ENCODE results near the gene VAT1L. TPM values are rescaled to one million over a fixed set of nuclear protein-coding genes. Genes with fewer than 3 reads are reported as not detected.

VAT1L gene
- total RNA-seq, 1 donor: 0.10 TPM

- Histone ChIP-seq H3K27me3 (ENCODE audit: insufficient read depth, low read length) (no peaks in the 10 kb centered on the region), H3K9me3 (ENCODE audit: low read depth, low read length) (no peaks in the 10 kb centered on the region), H3K4me1 (ENCODE audit: insufficient read depth, low read length) (no peaks in the 10 kb centered on the region), H3K4me3 (ENCODE audit: low read length) (no peak overlapping the region)
Measured at GRCh38 chr16:77767211-77767610, 21.2 kb upstream of the VAT1L start.

DNA sequence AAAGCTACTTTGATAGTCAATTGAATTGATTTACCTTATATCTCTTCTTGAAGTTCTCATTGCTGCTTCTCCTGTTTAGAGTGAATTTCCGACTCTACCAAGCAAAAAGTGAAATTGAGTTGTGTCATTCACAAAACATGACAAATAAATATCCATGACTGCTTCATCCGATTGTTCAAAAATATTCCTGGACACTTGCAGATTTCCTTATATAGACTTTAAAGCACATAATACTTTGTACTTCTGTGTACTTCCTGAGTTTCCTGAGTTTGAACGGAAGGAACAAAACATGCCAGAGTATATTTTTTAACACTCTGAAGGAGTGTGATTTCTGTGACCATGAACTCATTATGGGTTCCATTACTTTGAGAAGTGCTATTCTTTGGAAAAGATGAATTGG lies 20.5 kb upstream of the VAT1L start:
- Histone ChIP-seq H3K27me3 (ENCODE audit: insufficient read depth, low read length) (no peaks in the 10 kb centered on the region), H3K9me3 (ENCODE audit: low read depth, low read length) (no peaks in the 10 kb centered on the region), H3K4me3 (ENCODE audit: low read length) (no peak overlapping the region), H3K4me1 (ENCODE audit: insufficient read depth, low read length) (no peaks in the 10 kb centered on the region)

GRCh38 chr16:77775911-77776909 lies 12.2 kb upstream of the VAT1L start:
- H3K9me3 ChIP-seq (ENCODE audit: low read depth, low read length): no peaks in the 10 kb centered on the region
- H3K4me3 ChIP-seq (ENCODE audit: low read length): no peak overlapping the region
- H3K4me1 ChIP-seq (ENCODE audit: insufficient read depth, low read length): no peaks in the 10 kb centered on the region
- H3K27me3 ChIP-seq (ENCODE audit: insufficient read depth, low read length): no peaks in the 10 kb centered on the region

GRCh38 chr16:77777745-77778144 lies 10.6 kb upstream of the VAT1L start:
- Histone ChIP-seq H3K27me3 (ENCODE audit: insufficient read depth, low read length) (no peaks in the 10 kb centered on the region), H3K4me1 (ENCODE audit: insufficient read depth, low read length) (no peaks in the 10 kb centered on the region)

GRCh38 chr16:77780378-77780837 lies 8.0 kb upstream of the VAT1L start:
- Histone ChIP-seq H3K27me3 (ENCODE audit: insufficient read depth, low read length) (peaks cover 2% of the 10 kb centered on the region), H3K4me3 (ENCODE audit: low read length) (no peak overlapping the region), H3K9me3 (ENCODE audit: low read depth, low read length) (no peaks in the 10 kb centered on the region), H3K4me1 (ENCODE audit: insufficient read depth, low read length) (no peaks in the 10 kb centered on the region)

More at GRCh38 chr16:77777745-77778144, 10.6 kb upstream of the VAT1L start:
- no peaks in the 10 kb centered on the region for H3K9me3 ChIP-seq (ENCODE audit: low read depth, low read length)
- no peak overlapping the region for H3K4me3 ChIP-seq (ENCODE audit: low read length)

GRCh38 chr16:77781091-77781490 lies 7.3 kb upstream of the VAT1L start:
- H3K4me3 ChIP-seq (ENCODE audit: low read length): no peak overlapping the region
- H3K9me3 ChIP-seq (ENCODE audit: low read depth, low read length): no peaks in the 10 kb centered on the region
- no peaks in the 10 kb centered on the region for H3K4me1 ChIP-seq (ENCODE audit: insufficient read depth, low read length)
- peaks cover 5% of the 10 kb centered on the region for H3K27me3 ChIP-seq (ENCODE audit: insufficient read depth, low read length)

- no peak overlapping the region for H3K4me3 ChIP-seq (ENCODE audit: low read length)
- H3K9me3 ChIP-seq (ENCODE audit: low read depth, low read length): no peaks in the 10 kb centered on the region
- peaks cover 21% of the 10 kb centered on the region for H3K27me3 ChIP-seq (ENCODE audit: insufficient read depth, low read length)
- H3K4me1 ChIP-seq (ENCODE audit: insufficient read depth, low read length): no peaks in the 10 kb centered on the region
Measured at GRCh38 chr16:77782694-77783093, 5.7 kb upstream of the VAT1L start.

DNA sequence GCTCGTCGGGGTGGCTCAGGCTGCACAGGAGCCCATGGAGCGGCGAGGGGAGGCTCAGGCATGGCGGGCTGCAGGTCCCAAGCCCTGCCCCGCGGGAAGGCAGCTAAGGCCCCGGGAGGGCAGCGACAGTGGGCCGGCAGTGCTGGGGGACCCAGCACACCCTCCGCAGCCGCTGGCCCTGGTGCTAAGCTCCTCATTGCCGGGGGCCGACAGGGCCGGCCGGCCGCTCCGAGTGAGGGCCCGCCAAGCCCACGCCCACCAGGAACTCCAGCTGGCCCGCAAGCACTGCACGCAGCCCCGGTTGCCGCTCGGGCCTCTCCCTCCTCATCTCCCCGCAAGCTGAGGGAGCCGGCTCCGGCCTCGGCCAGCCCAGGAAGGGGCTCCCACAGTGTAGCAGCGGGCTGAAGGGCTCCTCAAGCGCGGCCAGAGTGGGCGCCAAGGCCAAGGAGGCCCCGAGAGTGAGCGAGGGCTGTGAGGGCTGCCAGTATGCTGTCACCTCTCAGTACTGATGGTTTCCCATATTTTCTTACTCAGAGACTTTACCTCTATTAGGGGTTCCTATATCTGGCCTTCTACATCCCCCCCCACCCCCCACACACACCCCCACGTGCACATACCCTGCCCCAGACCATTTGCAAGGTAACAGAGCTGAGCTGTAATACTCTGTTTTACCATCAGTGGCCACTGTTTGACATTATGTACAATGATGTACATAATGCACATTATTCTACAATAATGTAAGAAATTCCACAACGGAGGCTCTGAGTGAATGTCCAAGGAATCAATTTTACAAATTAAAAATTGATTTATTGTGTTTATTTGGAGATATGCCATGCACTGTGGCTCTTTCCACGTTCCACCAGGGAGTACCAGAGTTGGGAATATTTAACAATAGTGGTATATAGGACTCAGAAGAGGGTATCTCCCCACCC lies 3.7 kb upstream of the VAT1L start:
- H3K9me3 ChIP-seq (ENCODE audit: low read depth, low read length): no peaks in the 10 kb centered on the region
- peaks cover 12% of the 10 kb centered on the region for H3K4me1 ChIP-seq (ENCODE audit: insufficient read depth, low read length)
- H3K27me3 ChIP-seq (ENCODE audit: insufficient read depth, low read length): peaks cover 41% of the 10 kb centered on the region
- H3K4me3 ChIP-seq (ENCODE audit: low read length): no peak overlapping the region

DNA sequence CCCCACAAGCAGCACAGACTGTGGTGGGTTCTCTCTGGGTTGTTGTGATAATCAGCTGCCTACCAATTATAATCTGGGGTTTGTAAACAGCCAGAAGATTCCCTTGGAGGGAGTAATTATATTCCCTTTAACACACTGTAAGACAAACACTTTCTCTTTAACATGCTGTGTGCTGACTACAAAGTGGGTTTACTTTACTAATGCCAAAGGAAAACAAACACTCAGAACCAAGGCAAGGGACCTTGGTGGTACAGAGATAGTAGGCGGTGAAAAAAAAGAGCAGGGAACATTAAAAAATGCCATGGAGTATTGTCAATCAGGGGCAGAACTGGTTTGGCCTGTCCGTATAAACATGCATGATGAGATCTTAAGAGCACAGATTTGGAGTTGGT lies 3.0 kb upstream of the VAT1L start:
- no peaks in the 10 kb centered on the region for H3K9me3 ChIP-seq (ENCODE audit: low read depth, low read length)

GRCh38 chr16:77786186-77786847 lies 2.0 kb upstream of the VAT1L start:
- H3K9me3 ChIP-seq (ENCODE audit: low read depth, low read length): no peaks in the 10 kb centered on the region
- no peak overlapping the region for H3K4me3 ChIP-seq (ENCODE audit: low read length)
- H3K27me3 ChIP-seq (ENCODE audit: insufficient read depth, low read length): peaks cover 57% of the 10 kb centered on the region
- peaks cover 12% of the 10 kb centered on the region for H3K4me1 ChIP-seq (ENCODE audit: insufficient read depth, low read length)

More for the DNA sequence above, 3.0 kb upstream of the VAT1L start:
- Histone ChIP-seq H3K4me1 (ENCODE audit: insufficient read depth, low read length) (peaks cover 12% of the 10 kb centered on the region), H3K4me3 (ENCODE audit: low read length) (no peak overlapping the region), H3K27me3 (ENCODE audit: insufficient read depth, low read length) (peaks cover 47% of the 10 kb centered on the region)

- no peaks in the 10 kb centered on the region for H3K9me3 ChIP-seq (ENCODE audit: low read depth, low read length)
- peaks cover 12% of the 10 kb centered on the region for H3K4me1 ChIP-seq (ENCODE audit: insufficient read depth, low read length)
- H3K27me3 ChIP-seq (ENCODE audit: insufficient read depth, low read length): peaks cover 61% of the 10 kb centered on the region
- H3K4me3 ChIP-seq (ENCODE audit: low read length): no peak overlapping the region
Measured at GRCh38 chr16:77787452-77787851, 912 bp upstream of the VAT1L start.

DNA sequence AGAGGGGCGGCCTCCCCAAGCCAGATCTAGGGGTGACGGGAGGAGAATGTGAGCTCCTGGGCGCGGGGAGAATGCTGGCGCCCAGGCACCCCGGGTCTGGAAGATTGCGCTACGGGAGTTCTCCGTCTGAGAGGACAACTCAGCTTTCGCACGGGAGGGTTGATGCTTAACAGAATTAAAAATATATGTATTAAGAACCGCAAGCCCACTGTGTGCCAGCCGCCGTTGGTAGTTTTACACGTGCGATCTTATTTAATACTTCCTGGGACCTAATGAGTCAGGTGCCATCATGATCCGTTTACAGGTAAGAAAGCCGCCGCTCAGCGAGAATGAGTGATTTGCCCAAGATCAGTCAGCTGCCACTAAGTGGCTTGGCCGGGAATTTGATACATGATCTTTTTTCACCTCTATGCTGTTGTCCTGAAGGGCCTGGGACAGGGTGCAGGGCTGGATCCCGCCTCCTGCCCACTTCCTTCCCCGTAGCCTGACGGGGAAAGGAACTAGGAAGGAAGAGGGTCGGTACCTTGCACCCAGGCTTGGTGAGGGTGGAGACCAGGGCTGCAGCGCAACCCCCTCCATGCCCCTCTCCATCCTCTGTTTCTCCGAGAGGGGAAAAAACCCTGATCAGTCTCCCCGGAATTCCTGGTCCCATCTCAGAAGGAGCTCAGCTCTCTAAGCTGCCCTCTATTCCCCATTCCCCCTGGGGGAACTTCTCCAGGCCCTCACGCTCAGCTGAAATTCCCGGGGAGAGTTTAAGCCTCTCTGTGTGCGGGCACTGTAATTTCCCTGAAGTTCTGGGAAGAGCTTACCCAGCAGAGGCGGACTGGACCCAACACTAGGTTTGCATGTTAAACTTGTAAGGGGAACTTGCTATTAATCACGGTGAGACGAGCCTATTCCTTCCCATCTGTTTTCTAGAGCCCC lies 983 bp downstream of the VAT1L start:
- Histone ChIP-seq H3K4me1 (ENCODE audit: insufficient read depth, low read length) (peaks cover 12% of the 10 kb centered on the region), H3K9me3 (ENCODE audit: low read depth, low read length) (no peaks in the 10 kb centered on the region), H3K27me3 (ENCODE audit: insufficient read depth, low read length) (peaks cover 62% of the 10 kb centered on the region), H3K4me3 (ENCODE audit: low read length) (no peak overlapping the region)

DNA sequence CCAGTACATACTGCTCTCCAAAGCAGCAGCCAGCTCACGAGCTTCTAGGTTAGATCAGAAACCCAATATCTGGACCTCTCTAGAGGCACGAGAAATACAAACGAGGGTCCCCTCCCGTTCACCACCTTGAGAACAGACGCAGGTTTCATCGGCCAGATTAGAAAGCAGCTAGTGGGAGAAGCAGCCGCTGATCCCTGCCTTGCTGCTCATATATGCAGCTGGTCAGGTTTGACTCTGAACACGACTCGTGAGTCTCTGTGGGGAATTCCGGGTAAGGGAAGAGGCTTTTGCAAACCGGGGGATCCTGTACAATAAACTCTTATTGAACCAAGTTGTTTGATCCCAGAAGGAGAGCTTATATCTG lies 1.6 kb downstream of the VAT1L start:
- H3K4me3 ChIP-seq (ENCODE audit: low read length): no peak overlapping the region
- peaks cover 12% of the 10 kb centered on the region for H3K4me1 ChIP-seq (ENCODE audit: insufficient read depth, low read length)
- no peaks in the 10 kb centered on the region for H3K9me3 ChIP-seq (ENCODE audit: low read depth, low read length)
- H3K27me3 ChIP-seq (ENCODE audit: insufficient read depth, low read length): peaks cover 62% of the 10 kb centered on the region

- H3K27me3 ChIP-seq (ENCODE audit: insufficient read depth, low read length): peaks cover 59% of the 10 kb centered on the region
- no peaks in the 10 kb centered on the region for H3K9me3 ChIP-seq (ENCODE audit: low read depth, low read length)
- peaks cover 12% of the 10 kb centered on the region for H3K4me1 ChIP-seq (ENCODE audit: insufficient read depth, low read length)
- no peak overlapping the region for H3K4me3 ChIP-seq (ENCODE audit: low read length)
Measured at GRCh38 chr16:77790912-77791311, 2.5 kb downstream of the VAT1L start.
